GM21723 (cell line): ENCODE data around the gene MARVELD1.

ENCODE experiments used
- ATAC-seq: cut with Tn5 transposase; IDR thresholded peaks from one replicate; pipeline ENCODE4 v1.9.1; 2021; ENCODE audit warnings: mild to moderate bottlenecking, moderate library complexity; ENCODE audit not compliant: unreplicated experiment

The MARVELD1 gene

DNA sequence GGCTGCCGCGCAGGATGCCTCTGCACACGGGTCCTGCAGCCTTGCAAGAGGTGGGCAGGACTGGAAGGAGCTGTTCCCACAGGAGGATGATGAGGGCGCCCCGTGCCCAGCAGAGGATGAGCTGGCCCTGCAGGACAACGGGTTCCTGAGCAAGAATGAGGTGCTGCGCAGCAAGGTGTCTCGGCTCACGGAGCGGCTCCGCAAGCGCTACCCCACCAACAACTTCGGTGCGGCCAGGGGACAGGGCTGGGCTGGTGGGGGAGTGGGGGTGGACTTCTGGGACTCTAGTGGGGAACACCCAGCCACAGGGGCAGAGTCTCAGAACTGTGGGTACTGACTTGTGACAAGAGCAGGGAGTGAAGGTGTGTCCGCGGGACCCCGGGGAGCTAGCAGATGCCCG, 39.4 kb downstream of the MARVELD1 start:
- ATAC-seq = no peak

DNA sequence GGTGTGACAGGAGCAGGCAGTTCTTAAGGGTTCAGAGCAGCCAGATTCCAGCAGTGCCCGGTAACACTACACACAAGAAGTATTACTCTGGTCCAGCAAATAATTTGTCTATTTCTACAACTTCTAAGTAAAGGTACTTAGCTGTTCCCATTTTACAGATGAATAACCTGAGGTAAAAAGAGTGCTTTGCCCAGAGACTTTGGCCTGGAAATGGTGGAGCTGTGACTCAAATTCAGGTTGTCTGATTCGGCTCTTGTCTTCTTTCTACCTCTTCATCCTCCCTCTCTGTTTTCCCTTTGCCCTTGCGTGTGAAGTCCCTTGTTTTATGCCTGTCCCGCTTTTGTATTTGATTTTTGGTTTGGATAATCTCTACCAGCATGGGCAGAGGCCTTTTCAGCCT, 41.2 kb downstream of the MARVELD1 start:
- ATAC-seq = no peak

DNA sequence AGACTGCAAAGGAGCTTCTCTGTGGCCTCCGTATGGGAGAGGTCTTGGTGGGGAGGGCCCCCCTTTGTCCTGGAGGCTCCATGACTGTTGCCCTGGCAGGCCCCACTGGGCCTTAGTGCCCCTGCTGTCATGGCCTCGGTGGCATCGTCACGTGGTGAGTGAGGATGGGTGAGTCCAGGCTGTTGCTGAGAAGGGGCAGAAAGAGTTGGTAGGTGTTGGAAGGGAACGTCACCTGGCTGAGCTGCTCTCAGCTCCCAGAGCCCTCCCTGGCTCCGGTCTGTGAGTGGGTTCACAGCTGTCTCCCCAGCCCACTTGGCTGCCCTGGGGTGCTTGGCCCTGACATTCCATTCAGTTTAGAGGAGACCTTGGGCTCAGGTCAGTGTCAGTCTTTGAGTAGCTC, 42.2 kb downstream of the MARVELD1 start:
- ATAC-seq = no peak

DNA sequence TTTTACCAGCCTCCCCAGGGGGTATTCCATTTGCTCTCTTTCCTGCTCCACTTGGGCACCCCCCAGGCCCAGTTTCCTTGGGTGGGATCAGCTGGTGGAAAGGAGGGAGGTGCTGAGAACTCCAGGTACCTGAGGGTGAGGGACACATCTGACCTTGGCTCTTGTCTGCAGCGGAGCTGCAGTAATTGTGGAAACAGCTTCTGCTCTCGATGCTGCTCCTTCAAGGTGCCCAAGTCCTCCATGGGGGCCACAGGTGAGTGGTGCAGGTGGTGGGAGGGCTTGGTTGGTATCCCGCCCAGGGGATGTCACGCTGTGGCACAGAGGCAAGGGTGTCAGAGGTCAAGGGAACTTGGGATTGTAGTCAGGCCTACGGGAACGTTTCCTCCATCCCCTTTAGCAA, 43.9 kb downstream of the MARVELD1 start:
- ATAC-seq = no peak

DNA sequence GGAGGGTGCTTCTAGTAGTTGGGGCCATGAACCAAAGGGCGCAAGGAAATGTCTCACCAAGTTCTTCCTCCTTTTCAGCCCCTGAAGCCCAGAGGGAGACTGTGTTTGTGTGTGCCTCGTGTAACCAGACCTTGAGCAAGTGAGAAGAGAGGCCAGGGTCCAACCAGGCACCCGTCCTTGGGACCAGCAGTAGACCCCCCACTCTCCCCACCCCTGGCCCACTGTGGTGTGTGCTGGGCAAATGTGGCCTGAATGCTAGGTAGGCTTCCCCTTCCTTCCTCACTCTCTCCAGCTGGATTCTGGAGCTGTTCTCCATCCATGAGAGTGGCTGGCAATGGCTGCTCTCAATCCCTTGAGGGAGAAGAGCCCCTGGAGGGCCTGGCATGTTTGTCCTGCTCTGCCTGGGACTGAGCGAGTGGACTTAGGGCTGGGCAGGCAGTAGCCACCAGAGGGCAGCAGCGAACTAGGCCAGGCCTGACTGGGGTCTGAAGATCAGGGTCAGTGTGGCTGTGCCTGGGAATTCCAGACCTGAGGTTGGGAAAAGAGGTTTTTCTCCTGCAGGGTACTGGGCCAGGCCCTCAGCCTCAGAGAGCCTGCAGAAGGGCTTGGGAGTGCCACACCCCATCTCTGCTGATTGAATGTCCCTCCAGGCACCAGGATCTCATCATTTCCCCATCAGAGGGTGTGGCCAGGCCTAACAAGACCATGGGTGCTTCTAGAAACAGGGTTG, 45.8 kb downstream of the MARVELD1 start:
- ATAC-seq = no peak

DNA sequence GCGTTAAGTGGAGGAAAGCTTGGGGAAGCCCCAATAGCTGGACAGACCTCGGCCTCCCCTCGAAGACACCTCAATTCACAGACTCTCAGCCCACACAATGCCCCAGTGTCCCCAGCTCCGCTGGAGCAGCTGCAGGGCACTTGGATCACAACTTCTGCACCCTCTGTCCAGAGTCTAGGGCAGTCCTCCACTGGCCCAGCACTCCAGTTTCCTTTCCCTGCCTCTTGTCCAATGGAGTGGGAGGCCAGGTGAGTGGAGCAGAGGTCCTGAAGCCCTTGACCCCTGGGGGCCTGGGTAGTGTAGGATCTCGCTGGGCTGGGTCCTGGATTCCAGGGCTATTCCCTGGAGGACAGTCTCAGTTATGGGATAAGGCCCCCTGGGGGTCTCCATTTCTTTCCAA, 46.4 kb downstream of the MARVELD1 start:
- ATAC-seq = no peak

DNA sequence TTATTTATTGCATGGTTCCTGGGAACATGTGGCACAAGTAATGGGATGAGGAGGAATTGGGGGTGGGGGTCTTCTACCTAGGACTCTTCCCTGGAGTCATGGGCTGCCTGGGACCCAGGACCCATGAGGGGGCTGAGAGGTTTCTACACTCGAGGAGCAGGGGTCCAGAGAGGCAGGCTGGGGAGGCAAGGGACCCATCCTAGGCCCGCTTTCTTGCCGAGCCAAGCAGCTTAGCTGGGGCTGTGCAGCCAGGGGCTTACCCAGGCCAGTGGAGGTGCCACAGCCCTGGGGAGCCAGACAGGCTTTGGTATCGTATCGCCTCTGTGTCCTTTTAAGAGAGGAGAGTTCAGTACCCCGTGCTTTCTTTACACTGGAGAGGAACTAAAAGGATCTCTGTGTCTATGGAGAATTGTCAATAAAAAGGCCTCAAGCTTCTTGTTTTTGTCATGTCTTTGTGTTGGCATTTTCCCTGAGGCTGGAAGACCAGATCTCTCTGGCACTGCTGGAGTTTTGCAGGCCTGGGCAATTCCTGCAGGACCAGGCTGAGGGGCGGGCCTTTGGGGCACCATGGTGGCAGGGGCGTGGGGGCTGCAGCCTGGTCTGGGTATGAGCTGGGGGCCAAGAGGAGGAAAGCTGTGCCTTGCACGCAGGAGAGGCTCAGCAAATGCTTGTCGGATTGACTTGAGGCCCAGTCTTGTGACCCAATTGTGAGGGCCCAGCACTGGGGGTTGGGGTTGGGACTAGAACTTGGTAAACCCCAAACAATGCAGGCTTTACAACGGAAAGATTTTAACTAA, 47.1 kb downstream of the MARVELD1 start:
- ATAC-seq = no peak

DNA sequence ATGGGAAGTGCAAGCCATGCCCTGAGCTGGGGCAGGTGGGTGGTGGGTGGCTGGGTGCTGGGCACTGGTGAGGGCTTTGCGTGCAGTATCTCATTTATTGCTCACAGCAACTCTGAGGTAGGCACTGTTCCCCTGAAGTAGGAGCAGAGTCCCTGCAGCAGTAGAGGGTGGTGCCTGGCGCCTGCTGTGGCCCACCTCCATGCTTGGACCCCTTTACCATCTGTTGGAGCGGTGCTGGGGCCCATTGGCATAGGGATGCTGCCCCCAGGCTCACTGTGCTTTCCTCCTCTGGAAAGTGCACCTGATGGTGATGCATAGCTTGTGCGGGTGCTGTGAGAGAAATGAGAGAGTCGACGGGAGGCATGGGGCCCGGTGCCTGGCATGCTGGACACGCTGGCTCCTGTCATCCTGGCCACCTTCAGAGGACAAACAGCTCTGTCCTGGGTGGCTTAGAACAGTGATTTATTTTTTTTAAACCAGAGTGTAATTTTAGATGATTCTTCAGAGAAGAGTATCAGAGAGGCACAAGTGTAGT, 47.9 kb downstream of the MARVELD1 start:
- no peak for ATAC-seq

DNA sequence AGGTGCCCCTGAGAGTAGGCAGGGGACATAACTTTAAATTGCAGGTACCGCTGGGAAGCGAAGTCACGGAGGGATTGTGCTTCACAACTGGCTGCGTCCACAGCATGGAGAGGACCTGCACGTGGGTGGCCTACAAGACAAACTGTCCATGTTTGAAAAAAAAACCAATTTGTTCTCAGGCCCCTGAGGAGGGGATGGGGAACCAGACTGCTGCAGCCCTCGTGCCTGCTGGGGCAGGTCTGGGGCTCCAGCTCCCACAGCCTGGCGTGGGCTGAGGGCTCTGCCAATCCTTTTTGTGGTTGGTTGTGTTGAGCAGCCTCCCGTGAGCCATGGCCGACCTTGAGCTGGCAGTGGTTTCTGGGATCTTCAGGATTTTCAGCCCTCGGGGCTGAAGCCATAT, 48.5 kb downstream of the MARVELD1 start:
- ATAC-seq = no peak

DNA sequence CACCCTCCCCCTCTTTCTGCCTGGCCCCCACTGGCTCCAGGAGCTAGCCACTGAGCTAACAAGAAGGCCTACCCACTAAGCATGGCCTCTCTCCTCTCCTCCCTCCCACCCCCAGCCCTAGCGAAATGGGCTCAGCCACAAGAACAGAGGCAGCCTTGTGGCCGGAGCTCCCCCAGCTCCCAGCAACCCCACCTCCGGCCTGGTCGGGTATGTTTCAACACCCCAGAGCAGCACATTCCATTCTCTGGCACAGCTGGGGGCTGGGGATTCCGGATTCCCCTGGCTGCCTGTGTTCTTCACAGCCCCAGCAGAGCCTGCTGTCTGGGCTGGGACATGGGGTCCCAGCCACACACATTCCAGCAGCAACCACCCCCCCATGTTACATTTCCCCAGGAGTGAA, 49.3 kb downstream of the MARVELD1 start:
- no peak for ATAC-seq

DNA sequence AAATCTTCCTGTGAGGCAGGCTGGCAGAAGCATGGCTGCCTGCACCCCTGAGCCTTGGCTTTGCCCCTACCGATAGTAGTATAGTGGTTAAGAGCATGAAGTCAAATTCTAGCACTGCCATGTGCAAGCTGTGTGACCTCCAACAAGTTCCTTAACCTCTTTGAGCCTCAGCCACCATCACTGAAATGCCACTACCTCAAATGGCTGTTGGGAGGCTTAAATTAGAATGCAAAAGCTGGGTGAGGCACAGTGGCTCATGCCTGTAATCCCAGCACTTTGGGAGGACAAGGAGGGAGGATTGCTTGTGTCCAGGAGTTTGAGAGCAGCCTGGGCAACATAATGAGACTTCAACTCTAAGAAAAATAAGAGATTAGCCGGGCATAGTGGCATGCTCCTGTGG, 49.9 kb downstream of the MARVELD1 start:
- no peak for ATAC-seq

DNA sequence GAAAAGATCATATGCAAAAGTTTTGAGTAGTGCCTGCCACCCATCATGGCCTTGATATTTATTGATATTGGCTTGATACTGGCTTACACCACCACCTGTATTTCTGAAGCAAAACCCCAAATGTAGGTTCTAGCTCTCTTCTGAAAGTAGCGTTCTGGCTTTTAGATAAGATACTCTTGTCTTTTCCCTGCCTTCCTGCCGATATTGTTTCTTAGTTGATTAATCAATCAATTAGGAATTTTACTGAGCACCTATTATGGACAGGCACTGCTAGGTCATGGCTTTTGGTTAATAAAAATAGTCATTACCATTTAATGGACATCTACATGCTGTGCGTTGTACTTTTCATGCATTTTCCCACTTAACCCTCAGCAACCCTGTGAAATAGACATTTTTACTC, 50.4 kb downstream of the MARVELD1 start:
- no peak for ATAC-seq

DNA sequence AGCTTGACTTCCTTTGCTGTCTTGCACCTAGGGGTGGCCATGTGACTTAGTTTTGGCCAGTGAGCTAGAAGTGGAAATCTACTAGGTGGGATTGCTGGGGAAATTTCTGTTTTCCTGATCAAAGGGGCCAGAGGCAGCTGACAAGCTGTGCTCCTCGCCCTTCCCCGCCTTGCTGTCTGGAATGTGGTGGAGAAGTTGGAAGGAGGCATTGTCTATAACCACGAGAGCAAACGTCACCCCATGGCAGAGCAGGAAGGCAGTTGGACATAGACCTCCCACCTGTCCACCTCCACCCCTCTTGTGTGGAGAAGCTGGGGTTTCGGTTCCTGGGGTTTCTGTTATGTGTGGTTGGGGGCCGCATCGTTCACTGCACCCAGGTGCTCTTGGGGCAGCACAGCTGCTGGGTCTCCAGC, 51.0 kb downstream of the MARVELD1 start:
- ATAC-seq = no peak

DNA sequence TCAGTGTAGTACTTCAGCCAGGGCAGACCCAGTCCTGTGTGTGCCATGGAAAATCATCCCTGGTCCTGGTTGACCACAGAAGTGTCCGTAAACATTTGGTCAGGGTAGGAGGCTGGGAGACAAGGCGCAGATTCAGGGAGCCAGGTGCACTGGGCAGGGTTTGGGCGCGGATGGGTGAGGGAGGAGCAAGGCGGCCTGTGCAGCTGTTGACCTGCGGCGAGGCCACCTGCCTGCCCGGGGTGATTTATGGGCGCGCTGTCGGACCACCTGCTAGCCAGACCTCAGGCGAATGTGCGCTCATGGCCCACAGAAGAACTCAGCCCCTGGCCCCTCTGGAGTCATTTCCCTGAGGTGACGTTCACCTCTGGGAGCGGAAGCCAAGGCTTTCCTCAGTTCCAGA, 51.7 kb downstream of the MARVELD1 start:
- ATAC-seq = no peak

DNA sequence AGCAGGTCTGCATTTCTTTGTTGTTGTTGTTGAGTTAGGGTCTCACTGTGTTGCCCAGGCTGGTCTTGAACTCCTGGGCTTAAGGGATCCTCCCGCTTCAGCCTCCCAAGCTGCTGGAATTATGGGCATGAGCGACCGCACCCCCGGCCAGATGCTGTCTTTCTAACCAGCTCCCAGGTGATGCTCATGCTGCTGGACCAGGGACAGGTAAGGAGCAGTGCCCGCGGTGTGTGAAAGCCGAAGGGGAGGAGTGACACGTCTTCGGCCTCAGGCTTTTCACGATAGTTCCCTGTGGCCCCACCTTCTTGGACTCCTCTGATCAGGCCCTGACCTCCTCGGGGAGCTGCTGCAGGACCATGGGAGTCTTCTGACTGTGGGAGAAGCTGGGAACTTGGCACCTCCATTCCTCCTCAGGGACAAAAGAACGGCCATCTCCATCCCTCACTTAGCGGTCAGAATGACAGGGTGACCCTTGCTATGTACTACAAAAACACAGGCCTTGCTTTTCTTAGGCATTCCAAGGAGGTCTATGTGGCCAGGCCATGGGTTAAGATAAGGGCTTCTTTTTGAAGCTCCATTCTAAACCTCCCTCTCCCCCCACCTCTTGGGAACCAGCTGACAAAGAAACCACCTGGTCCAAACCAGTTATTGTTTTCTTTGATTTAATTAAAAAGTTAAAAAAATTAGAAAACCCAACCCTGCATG, 52.7 kb downstream of the MARVELD1 start:
- ATAC-seq = no peak

DNA sequence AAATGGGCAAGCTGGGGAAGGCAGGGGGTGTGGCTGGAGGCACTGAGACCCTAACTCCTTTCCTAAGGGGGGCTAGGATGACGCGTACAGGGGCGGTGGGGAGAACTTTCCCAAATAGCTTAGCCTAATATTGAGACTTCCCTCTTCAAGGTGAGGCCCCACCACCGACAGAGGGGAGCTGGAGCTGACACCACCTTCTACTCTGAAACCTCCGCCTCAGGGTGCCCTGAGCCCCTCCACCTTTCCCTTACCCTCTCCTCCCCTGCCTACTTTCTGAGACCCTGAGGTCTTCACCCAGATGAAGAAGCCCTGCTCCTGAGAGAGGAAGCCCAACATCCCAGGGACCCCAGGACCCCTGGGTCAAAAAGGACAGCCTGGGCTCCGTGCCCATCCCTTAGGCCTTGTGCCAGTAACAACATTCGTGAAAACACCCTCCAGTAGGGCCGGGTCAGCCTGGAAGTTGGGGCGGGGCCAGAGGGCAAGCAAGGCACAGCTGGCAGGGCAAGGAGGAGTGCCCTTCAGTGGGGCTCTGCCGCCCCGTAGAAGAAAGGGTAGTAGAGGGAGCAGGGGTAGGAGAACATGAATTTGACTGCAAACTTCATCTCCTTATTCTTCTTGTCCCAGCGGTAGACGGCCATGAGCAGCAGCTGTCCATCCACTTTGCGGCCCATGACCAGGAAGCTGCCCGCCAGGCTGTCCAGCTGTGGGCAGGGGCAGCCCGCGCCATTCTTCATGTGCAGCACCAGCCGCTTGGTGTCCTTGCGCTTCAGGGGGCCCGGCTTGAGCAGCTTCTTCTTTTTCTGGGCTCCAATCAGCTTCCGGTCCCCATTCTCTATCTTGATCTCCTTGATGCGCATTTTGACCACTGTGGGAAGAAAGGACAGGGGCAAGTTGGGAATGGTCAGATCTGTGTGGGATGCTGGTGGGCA, 53.7 kb downstream of the MARVELD1 start:
- no peak for ATAC-seq
